Stimulated activated naive B cell treated with anti-CD40 and anti-IgM and Interleukin-4, amounts not matched to agents 10 μg/mL and 1 μg/mL and 100 μg/mL, for 72 hours (primary cell): ENCODE results near the gene PTPRE.
A peak's percentile ranks its signal among the peaks of the same experiment; 100 is the strongest.

Experiments used
- ATAC-seq, 2 donors: fragments of 150-1000 bp; cut with Tn5 transposase; replicated peaks; 2 replicates each; pipeline ENCODE4 v1.10.0; 2021; ENCODE audit warnings: moderate library complexity in 1 of 2
- DNase-seq: peaks from one replicate; pipeline ENCODE4 v3.0.0; 2021
- H3K27ac Mint-ChIP-seq: one replicate; pipeline ENCODE4 v1.8.0; 2022; ENCODE audit warnings: mild to moderate bottlenecking, mixed read lengths
- H3K27me3 Mint-ChIP-seq, 2 donors: one replicate each; pipeline ENCODE4 v1.8.0; 2022; ENCODE audit warnings: mixed read lengths in 2 of 2
- H3K36me3 Mint-ChIP-seq, 2 donors: one replicate each; pipeline ENCODE4 v1.8.0; 2022; ENCODE audit warnings: mixed read lengths in 2 of 2, mild to moderate bottlenecking in 1 of 2
- H3K4me1 Mint-ChIP-seq, 2 donors: one replicate each; pipeline ENCODE4 v1.8.0; 2022; ENCODE audit warnings: mixed read lengths in 2 of 2, mild to moderate bottlenecking in 1 of 2
- H3K4me3 Mint-ChIP-seq, 2 donors: one replicate each; pipeline ENCODE4 v1.8.0; 2022; ENCODE audit warnings: mild to moderate bottlenecking in 2 of 2, mixed read lengths in 2 of 2, moderate library complexity in 1 of 2
- H3K9me3 Mint-ChIP-seq, 2 donors: one replicate each; pipeline ENCODE4 v1.8.0; 2022; ENCODE audit warnings: mixed read lengths in 2 of 2, mild to moderate bottlenecking in 1 of 2

Gene PTPRE

DNA sequence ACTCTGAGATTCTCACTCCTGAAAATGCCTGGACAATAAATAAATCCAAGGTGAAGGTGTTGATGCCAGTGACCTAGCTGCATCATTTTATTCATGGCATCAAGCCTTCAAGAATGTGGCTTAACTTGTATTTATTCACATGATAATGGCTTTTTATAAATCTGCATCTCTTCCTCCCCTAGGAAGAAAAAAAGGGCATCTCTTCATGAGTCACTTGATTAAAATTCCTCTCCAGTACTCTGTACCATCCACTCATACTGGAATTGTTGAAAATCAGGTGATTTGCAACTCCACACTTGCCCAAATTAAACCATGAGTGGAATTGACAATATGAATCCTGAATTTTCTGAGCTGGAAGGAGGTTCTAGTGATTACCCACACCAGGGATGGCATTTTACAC, 30.2 kb downstream of the PTPRE start:
- DNase-seq (no peak), ATAC-seq (no peak)
- Mint-ChIP-seq H3K4me3 (no peak overlapping the region), H3K9me3 (peaks cover 0 to 3% of the 10 kb centered on the region in 2 donors), H3K27ac (no peak overlapping the region), H3K27me3 (peaks cover 27 to 31% of the 10 kb centered on the region in 2 donors), H3K4me1 (no peaks in the 10 kb centered on the region), H3K36me3 (no peaks in the 10 kb centered on the region)

DNA sequence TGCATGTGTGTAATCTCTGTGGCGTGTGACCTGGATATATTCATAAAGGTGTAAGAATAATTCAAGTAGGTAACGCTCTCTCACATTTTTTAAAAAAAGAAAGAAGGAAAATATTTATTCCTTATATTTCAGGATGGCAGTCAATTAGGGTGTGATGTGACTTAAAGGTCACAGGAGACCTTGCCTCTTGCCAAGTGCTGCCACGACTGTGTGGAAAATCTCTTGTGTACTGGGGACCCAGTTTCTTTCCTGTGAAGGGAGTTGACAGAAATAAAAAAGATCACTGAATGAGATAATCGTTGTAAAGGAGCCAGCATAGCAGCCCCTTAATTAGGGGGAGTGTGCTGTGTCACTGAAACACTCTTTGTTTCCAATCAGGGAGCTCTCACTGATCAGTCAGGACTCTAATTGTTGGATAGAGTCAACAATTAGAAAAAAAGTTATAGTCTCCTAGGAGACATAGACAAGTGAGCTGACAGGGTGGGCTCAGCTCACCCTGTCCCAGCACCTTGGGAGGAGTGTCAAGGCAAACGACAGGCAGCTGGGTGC, 31.1 kb downstream of the PTPRE start:
- Mint-ChIP-seq H3K4me1 (no peaks in the 10 kb centered on the region), H3K4me3 (no peak overlapping the region), H3K36me3 (no peaks in the 10 kb centered on the region), H3K27me3 (peaks cover 28 to 35% of the 10 kb centered on the region in 2 donors), H3K27ac (no peak overlapping the region), H3K9me3 (peaks cover 0 to 1% of the 10 kb centered on the region in 2 donors)
- DNase-seq, result no peak
- ATAC-seq, result no peak

DNA sequence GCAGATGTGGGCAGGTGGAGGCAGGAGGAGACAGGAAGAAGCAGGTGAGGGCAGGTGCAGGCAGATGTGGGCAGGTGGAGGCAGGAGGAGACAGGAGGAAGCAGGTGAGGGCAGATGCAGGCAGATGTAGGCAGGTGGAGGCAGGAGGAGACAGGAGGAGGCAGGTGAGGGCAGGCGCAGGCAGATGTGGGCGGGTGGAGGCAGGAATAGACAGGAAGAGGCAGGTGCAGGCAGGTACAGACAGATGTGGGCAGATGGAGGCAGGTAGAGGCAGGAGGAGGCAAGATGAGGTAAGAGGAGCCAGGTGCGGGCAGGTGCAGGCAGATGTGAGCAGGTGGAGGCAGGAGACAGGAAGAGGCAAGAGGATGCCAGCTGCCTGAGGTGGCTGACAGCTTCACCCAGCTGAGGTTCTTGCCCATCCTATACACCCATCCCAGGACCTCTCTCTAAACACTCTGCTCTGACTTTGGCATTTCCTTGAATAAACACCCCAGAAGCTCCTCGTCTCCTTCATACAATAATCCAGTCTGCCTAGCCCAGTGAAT, 33.0 kb downstream of the PTPRE start:
- H3K36me3 Mint-ChIP-seq, result no peaks in the 10 kb centered on the region
- DNase-seq (no peak), ATAC-seq (no peak)
- peaks cover 26 to 40% of the 10 kb centered on the region in 2 donors for H3K27me3 Mint-ChIP-seq
- no peak overlapping the region for H3K4me3 Mint-ChIP-seq
- no peaks in the 10 kb centered on the region for H3K4me1 Mint-ChIP-seq
- no peak overlapping the region for H3K27ac Mint-ChIP-seq
- no peaks in the 10 kb centered on the region for H3K9me3 Mint-ChIP-seq

DNA sequence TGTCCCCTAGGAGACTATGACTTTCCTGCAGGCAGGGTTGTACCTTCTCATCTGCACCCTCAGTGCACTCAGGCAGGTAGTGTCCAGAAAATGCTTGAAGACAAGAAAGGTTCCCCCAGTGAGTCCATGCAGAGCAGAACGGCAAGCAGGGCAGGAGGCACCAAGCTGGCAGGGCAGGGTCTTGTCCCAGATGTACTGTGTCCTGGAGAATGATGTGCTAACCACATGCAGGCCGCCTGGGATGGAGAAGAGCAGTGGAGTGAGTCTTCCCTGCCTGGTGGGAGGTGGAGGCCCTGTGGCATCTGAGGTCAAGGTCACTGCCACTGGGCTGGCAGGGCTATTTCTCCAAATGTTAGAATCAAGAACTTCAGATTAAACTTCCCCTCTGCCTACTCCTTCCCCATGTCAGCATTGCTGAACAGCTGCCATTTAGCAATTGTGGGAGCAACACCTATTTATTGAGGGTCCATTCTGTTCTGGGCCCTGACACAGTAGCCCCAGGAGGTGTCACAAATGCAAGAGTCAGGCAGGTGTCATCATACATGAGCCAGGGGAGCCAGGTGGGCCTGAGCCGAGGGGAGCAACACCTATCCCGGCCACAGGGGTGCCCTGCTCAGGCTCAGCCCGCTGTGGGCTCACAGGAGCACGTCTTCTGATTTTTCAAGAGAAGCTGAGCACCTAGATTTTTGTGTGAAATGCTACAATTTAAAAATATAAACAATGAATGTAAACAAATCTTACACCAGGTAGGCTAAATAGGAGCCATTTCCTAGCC, 34.1 kb downstream of the PTPRE start:
- Mint-ChIP-seq H3K4me3 (no peak overlapping the region), H3K4me1 (peaks cover 9 to 10% of the 10 kb centered on the region in 2 donors), H3K27ac (no peak overlapping the region), H3K27me3 (peaks cover 16 to 28% of the 10 kb centered on the region in 2 donors), H3K9me3 (no peaks in the 10 kb centered on the region), H3K36me3 (no peaks in the 10 kb centered on the region)
- DNase-seq, result no peak
- no peak for ATAC-seq

DNA sequence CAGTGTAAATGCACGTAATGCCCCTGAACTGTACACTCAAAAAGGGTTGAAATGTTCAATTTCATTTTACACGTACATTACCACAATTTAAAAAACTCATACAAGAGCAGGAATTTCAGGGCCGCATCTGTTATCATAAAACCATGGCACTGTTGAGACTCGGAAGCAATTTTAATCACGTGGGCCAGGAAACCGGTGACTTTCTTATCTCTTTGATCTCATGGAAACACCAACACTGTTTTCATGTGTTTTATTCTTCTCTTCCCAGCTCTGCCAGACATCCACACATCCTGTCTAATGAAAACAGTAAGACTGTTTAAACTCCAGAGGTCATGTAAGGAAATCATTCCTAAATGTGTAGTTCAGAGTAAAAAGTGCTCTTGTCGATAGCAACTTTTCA, 35.9 kb downstream of the PTPRE start:
- DNase-seq (no peak), ATAC-seq (no peak)
- Mint-ChIP-seq H3K4me3 (no peak overlapping the region), H3K27me3 (peaks cover 16 to 28% of the 10 kb centered on the region in 2 donors), H3K36me3 (no peaks in the 10 kb centered on the region), H3K27ac (no peak overlapping the region), H3K9me3 (no peaks in the 10 kb centered on the region), H3K4me1 (peaks cover 13 to 17% of the 10 kb centered on the region in 2 donors)

- ATAC-seq, result no peak
Measured at GRCh38 chr10:127943336-127943910, 36.5 kb downstream of the PTPRE start.

DNA sequence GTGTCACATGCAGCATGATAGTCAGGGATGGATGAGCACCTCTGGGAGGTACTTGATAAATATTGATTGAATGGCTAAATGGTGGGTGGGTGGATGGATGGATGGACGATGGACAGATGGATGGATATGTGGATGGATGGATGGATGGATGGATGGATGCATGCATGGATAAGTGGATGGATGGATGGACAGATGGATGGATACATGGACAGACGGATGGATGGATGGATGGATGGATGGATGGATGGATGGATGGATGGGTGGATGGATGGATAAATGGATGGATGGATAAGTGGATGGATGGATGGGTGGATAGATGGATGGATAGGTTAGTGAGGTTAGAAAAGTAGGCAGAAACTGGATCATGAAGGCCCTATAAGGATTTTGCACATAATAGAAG, 37.4 kb downstream of the PTPRE start:
- no peak for ATAC-seq
- no peak overlapping the region for H3K4me3 Mint-ChIP-seq
- H3K36me3 Mint-ChIP-seq, result no peaks in the 10 kb centered on the region
- H3K9me3 Mint-ChIP-seq, result no peaks in the 10 kb centered on the region
- H3K4me1 Mint-ChIP-seq, result peaks cover 13 to 17% of the 10 kb centered on the region in 2 donors
- no peak overlapping the region for H3K27ac Mint-ChIP-seq
- H3K27me3 Mint-ChIP-seq, result peaks cover 11 to 24% of the 10 kb centered on the region in 2 donors
- no peak for DNase-seq

More at GRCh38 chr10:127943336-127943910, 36.5 kb downstream of the PTPRE start:
- Mint-ChIP-seq H3K27ac (no peak overlapping the region), H3K36me3 (no peaks in the 10 kb centered on the region), H3K9me3 (no peaks in the 10 kb centered on the region), H3K4me1 (peaks cover 13 to 17% of the 10 kb centered on the region in 2 donors), H3K27me3 (peaks cover 12 to 24% of the 10 kb centered on the region in 2 donors), H3K4me3 (no peak overlapping the region)
- no peak for DNase-seq

DNA sequence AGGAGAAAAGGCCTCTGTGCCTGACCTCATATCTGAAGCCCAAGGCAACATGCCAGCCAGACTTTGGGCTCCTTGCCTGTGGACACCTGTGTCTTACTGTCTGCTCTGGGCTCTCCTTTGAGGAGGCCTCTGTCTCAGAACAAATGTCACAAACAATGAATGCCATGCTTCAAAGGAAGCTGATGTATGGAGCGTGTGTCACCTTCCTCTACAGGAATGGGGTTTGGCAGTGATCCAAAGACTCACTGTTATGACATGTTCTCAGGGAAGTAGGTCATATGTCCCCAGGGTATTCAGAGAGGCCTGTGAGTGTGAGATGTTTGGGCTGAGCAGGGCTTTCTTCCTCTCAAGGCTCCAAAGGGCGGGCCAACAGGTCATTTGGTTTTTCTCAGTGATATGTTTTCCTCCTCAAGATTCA, 38.4 kb downstream of the PTPRE start:
- Mint-ChIP-seq H3K4me1 (peaks cover 13 to 17% of the 10 kb centered on the region in 2 donors), H3K27me3 (peaks cover 6 to 20% of the 10 kb centered on the region in 2 donors), H3K9me3 (no peaks in the 10 kb centered on the region), H3K36me3 (no peaks in the 10 kb centered on the region), H3K27ac (no peak overlapping the region), H3K4me3 (no peak overlapping the region)
- ATAC-seq (peak; percentile 84 to 89), DNase-seq (peak; percentile 14)

GRCh38 chr10:127945948-127946711, 39.2 kb downstream of the PTPRE start:
- H3K4me3 Mint-ChIP-seq, result no peak overlapping the region
- peak; percentile 31 to 38 for ATAC-seq
- peak overlapping the region; percentile 1 for H3K27ac Mint-ChIP-seq

GRCh38 chr10:127947211-127947610, 40.3 kb downstream of the PTPRE start:
- H3K27me3 Mint-ChIP-seq, result peaks cover 6 to 21% of the 10 kb centered on the region in 2 donors
- H3K4me1 Mint-ChIP-seq, result peaks cover 13 to 17% of the 10 kb centered on the region in 2 donors
- no peak overlapping the region for H3K4me3 Mint-ChIP-seq
- no peaks in the 10 kb centered on the region for H3K36me3 Mint-ChIP-seq
- no peak for ATAC-seq
- H3K9me3 Mint-ChIP-seq, result no peaks in the 10 kb centered on the region
- no peak overlapping the region for H3K27ac Mint-ChIP-seq
- no peak for DNase-seq

More at GRCh38 chr10:127945948-127946711, 39.2 kb downstream of the PTPRE start:
- H3K36me3 Mint-ChIP-seq, result no peaks in the 10 kb centered on the region
- H3K4me1 Mint-ChIP-seq, result peaks cover 13 to 17% of the 10 kb centered on the region in 2 donors
- peaks cover 6 to 21% of the 10 kb centered on the region in 2 donors for H3K27me3 Mint-ChIP-seq
- DNase-seq, result no peak
- no peaks in the 10 kb centered on the region for H3K9me3 Mint-ChIP-seq

GRCh38 chr10:127948791-127949190, 41.9 kb downstream of the PTPRE start:
- H3K9me3 Mint-ChIP-seq, result no peaks in the 10 kb centered on the region
- DNase-seq (no peak), ATAC-seq (no peak)
- no peak overlapping the region for H3K4me3 Mint-ChIP-seq
- no peaks in the 10 kb centered on the region for H3K36me3 Mint-ChIP-seq
- H3K27ac Mint-ChIP-seq, result no peak overlapping the region
- peaks cover 13 to 17% of the 10 kb centered on the region in 2 donors for H3K4me1 Mint-ChIP-seq
- peaks cover 6 to 11% of the 10 kb centered on the region in 2 donors for H3K27me3 Mint-ChIP-seq

GRCh38 chr10:127949831-127950230, 42.9 kb downstream of the PTPRE start:
- H3K4me1 Mint-ChIP-seq, result peaks cover 13 to 17% of the 10 kb centered on the region in 2 donors
- no peaks in the 10 kb centered on the region for H3K36me3 Mint-ChIP-seq
- H3K4me3 Mint-ChIP-seq, result no peak overlapping the region
- no peak for ATAC-seq
- DNase-seq, result no peak
- no peak overlapping the region for H3K27ac Mint-ChIP-seq
- peaks cover 6 to 11% of the 10 kb centered on the region in 2 donors for H3K27me3 Mint-ChIP-seq
- H3K9me3 Mint-ChIP-seq, result no peaks in the 10 kb centered on the region

GRCh38 chr10:127951861-127952574, 45.1 kb downstream of the PTPRE start:
- ATAC-seq, result no peak
- DNase-seq, result no peak
- H3K27me3 Mint-ChIP-seq, result peaks cover 6 to 17% of the 10 kb centered on the region in 2 donors
- H3K36me3 Mint-ChIP-seq, result no peaks in the 10 kb centered on the region
- peaks cover 0 to 3% of the 10 kb centered on the region in 2 donors for H3K9me3 Mint-ChIP-seq
- no peak overlapping the region for H3K4me3 Mint-ChIP-seq
- H3K27ac Mint-ChIP-seq, result no peak overlapping the region
- H3K4me1 Mint-ChIP-seq, result no peaks in the 10 kb centered on the region

DNA sequence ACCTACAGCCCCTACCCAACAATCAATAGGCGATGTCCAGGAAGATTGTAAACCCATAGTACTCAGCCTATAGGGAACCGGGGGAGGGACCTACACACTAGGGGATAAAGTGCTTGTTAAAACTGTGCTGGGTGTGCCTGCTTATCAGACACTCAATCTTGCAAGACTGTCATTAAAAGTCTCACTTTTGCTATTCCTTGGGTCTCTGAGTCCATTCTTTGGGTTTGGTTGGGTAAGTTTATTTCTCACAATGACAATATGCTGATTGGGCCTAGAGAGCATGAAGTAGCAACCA, 45.6 kb downstream of the PTPRE start:
- ATAC-seq, result no peak
- Mint-ChIP-seq H3K4me3 (no peak overlapping the region), H3K27ac (no peak overlapping the region), H3K9me3 (peaks cover 0 to 3% of the 10 kb centered on the region in 2 donors), H3K4me1 (no peaks in the 10 kb centered on the region), H3K36me3 (no peaks in the 10 kb centered on the region), H3K27me3 (peaks cover 6 to 17% of the 10 kb centered on the region in 2 donors)
- no peak for DNase-seq
